SK-N-SH treated with all-trans-retinoic acid at 6 μM for 48 hours (cell line): ENCODE data around the gene AGBL5.

Source experiments
- CREB5 ChIP-seq: fragments of 250-450 bp; sonication (Bioruptor Pico); IDR thresholded peaks from 2 replicates; pipeline ENCODE4 v1.5.1; 2020; ENCODE audit warnings: low read depth, mild to moderate bottlenecking, moderate library complexity
- OSR1 ChIP-seq: fragments of 250-450 bp; sonication (Bioruptor Pico); IDR thresholded peaks from 2 replicates; pipeline ENCODE4 v1.8.0; 2022; ENCODE audit warnings: moderate library complexity, mild to moderate bottlenecking, inconsistent platforms
- POU6F1 ChIP-seq: fragments of 250-450 bp; sonication (Bioruptor Pico); IDR thresholded peaks from 2 replicates; pipeline ENCODE4 v1.8.0; 2021; ENCODE audit warnings: low read depth, mild to moderate bottlenecking, moderate library complexity, borderline replicate concordance
- RARB ChIP-seq: fragments of 250-450 bp; sonication (Bioruptor Pico); IDR thresholded peaks from 2 replicates; pipeline ENCODE4 v1.8.0; 2021; ENCODE audit warnings: mild to moderate bottlenecking, moderate library complexity
- TCF4 ChIP-seq: fragments of 250-450 bp; sonication (Bioruptor Pico); IDR thresholded peaks from 2 replicates; pipeline ENCODE4 v1.8.0; 2021; ENCODE audit warnings: mild to moderate bottlenecking, moderate library complexity, borderline replicate concordance
- ZC3H10 ChIP-seq: fragments of 250-450 bp; sonication (Bioruptor Pico); IDR thresholded peaks from 2 replicates; pipeline ENCODE4 v1.5.1; 2021; ENCODE audit warnings: mild to moderate bottlenecking, moderate library complexity
- ZFP3 ChIP-seq: fragments of 250-450 bp; sonication (Bioruptor Pico); IDR thresholded peaks from 2 replicates; pipeline ENCODE4 v1.5.0; 2020; ENCODE audit warnings: mild to moderate bottlenecking, moderate library complexity
- ZFP30 ChIP-seq: fragments of 450-650 bp; formaldehyde crosslinking; IDR thresholded peaks from 2 replicates; pipeline ENCODE4 v1.5.0; 2022; ENCODE audit warnings: mild to moderate bottlenecking, moderate library complexity
- ZNF565 ChIP-seq: fragments of 450-650 bp; formaldehyde crosslinking; conservative IDR thresholded peaks from 2 replicates; pipeline ENCODE4 v1.5.0; 2020; ENCODE audit warnings: low read depth, mild to moderate bottlenecking, moderate library complexity
- ZNF70 ChIP-seq: fragments of 450-650 bp; formaldehyde crosslinking; IDR thresholded peaks from 2 replicates; pipeline ENCODE4 v1.5.0; 2020; ENCODE audit warnings: mild to moderate bottlenecking, moderate library complexity
- TF ChIP-seq, protein P1 (sequence below): fragments of 250-450 bp; sonication (Bioruptor Pico); IDR thresholded peaks from 2 replicates; pipeline ENCODE4 v1.8.0; 2020; ENCODE audit warnings: mild to moderate bottlenecking, moderate library complexity, borderline replicate concordance
- TF ChIP-seq, protein P2 (sequence below): fragments of 250-450 bp; sonication (Bioruptor Pico); IDR thresholded peaks from 2 replicates; pipeline ENCODE4 v1.5.1; 2021; ENCODE audit warnings: mild to moderate bottlenecking, moderate library complexity

DNA sequence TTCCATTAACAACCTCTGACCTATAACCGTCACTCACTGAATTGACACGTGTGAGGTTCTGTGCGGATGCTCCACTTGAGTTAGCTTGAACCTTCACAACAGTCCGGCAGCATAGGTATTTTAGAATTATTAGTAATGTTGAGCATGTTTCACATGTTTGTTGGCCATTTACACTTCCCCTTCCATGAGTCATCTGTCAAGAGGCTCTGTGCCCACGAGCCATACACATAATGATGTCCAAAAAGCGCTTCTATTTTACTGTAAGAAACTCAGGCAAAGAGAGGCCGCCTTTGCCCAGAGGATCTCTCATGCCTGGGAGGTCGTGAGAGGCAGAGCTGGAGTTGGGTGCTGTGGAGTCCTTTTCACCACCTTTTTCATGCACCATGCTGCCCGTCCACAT lies 47.6 kb upstream of the AGBL5 start:
- TF ChIP-seq ZNF565 (CRISPR knock-in tag) (no peak), ZNF70 (CRISPR knock-in tag) (no peak), TCF4 (CRISPR knock-in tag) (no peak), CREB5 (no peak), ZC3H10 (CRISPR knock-in tag) (no peak), ZFP3 (CRISPR knock-in tag) (no peak), RARB (CRISPR knock-in tag) (no peak), ZFP30 (CRISPR knock-in tag) (no peak), OSR1 (CRISPR knock-in tag) (no peak), POU6F1 (no peak)
- TF ChIP-seq, protein P1, sequence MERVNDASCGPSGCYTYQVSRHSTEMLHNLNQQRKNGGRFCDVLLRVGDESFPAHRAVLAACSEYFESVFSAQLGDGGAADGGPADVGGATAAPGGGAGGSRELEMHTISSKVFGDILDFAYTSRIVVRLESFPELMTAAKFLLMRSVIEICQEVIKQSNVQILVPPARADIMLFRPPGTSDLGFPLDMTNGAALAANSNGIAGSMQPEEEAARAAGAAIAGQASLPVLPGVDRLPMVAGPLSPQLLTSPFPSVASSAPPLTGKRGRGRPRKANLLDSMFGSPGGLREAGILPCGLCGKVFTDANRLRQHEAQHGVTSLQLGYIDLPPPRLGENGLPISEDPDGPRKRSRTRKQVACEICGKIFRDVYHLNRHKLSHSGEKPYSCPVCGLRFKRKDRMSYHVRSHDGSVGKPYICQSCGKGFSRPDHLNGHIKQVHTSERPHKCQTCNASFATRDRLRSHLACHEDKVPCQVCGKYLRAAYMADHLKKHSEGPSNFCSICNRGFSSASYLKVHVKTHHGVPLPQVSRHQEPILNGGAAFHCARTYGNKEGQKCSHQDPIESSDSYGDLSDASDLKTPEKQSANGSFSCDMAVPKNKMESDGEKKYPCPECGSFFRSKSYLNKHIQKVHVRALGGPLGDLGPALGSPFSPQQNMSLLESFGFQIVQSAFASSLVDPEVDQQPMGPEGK, result no peak
- TF ChIP-seq, protein P2, sequence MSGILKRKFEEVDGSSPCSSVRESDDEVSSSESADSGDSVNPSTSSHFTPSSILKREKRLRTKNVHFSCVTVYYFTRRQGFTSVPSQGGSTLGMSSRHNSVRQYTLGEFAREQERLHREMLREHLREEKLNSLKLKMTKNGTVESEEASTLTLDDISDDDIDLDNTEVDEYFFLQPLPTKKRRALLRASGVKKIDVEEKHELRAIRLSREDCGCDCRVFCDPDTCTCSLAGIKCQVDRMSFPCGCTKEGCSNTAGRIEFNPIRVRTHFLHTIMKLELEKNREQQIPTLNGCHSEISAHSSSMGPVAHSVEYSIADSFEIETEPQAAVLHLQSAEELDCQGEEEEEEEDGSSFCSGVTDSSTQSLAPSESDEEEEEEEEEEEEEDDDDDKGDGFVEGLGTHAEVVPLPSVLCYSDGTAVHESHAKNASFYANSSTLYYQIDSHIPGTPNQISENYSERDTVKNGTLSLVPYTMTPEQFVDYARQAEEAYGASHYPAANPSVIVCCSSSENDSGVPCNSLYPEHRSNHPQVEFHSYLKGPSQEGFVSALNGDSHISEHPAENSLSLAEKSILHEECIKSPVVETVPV (CRISPR knock-in tag), result no peak
